ENCODE data around the gene SHISA9.

The SHISA9 gene

DNA sequence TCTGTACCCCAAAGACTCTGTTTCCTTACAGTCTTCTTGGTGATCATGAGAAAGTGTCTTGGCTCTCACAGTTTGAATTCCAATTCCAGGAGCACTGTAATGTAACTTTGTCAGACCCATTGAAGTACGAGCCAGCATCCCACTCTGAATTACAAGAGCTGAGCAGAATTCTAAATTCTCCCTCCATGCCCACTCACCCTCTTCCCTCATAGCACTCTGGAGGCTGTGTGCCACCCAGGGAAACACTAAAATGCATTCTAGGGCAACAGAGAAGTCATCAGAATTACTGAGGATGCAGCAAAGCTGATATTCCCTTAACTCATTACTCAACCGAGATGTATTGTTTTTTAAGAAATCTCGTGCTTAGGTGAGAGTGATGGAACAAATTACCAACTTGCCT is 154.1 kb downstream of the SHISA9 start:
- no peak for TF ChIP-seq TAF1 (IDR thresholded peaks at IDR 0.05; ENCODE audit: borderline replicate concordance, insufficient read depth, low read length)
- no peak for TF ChIP-seq FOXP2 (optimal IDR thresholded peaks at IDR 0.05; ENCODE audit: borderline replicate concordance, extremely low read depth, extremely low read length, insufficient read depth)
- no peak for TF ChIP-seq SIN3A (IDR thresholded peaks at IDR 0.05; ENCODE audit: borderline replicate concordance, insufficient read depth, low read length)
- no peak for TF ChIP-seq POLR2AphosphoS5 (IDR thresholded peaks at IDR 0.05; ENCODE audit: low read depth, low read length)
- TF ChIP-seq, protein P1, sequence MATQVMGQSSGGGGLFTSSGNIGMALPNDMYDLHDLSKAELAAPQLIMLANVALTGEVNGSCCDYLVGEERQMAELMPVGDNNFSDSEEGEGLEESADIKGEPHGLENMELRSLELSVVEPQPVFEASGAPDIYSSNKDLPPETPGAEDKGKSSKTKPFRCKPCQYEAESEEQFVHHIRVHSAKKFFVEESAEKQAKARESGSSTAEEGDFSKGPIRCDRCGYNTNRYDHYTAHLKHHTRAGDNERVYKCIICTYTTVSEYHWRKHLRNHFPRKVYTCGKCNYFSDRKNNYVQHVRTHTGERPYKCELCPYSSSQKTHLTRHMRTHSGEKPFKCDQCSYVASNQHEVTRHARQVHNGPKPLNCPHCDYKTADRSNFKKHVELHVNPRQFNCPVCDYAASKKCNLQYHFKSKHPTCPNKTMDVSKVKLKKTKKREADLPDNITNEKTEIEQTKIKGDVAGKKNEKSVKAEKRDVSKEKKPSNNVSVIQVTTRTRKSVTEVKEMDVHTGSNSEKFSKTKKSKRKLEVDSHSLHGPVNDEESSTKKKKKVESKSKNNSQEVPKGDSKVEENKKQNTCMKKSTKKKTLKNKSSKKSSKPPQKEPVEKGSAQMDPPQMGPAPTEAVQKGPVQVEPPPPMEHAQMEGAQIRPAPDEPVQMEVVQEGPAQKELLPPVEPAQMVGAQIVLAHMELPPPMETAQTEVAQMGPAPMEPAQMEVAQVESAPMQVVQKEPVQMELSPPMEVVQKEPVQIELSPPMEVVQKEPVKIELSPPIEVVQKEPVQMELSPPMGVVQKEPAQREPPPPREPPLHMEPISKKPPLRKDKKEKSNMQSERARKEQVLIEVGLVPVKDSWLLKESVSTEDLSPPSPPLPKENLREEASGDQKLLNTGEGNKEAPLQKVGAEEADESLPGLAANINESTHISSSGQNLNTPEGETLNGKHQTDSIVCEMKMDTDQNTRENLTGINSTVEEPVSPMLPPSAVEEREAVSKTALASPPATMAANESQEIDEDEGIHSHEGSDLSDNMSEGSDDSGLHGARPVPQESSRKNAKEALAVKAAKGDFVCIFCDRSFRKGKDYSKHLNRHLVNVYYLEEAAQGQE (IDR thresholded peaks at IDR 0.05; ENCODE audit: insufficient read depth in 1 of 2, low read depth in 2 of 2, low read length in 2 of 2) = no peak

DNA sequence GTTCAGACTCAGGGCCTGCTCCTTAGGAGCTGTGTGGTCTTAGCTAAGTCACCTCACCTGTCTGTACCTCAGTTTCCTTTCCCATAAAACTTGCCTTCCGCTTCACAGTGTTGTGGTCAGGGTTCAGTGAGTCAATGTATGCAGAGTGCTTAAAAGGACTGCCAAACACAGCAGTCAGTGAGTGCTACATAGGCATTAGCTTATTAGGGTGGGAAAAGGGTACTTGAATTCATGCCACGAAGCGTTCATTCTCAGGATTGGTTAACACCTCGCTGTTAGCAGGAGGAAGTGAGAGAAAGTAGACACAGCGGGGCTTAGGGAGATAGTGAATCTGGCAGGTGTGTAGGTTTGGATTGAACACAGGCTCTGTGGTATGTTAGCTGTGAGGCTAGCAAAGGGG is 155.2 kb downstream of the SHISA9 start:
- TF ChIP-seq POLR2AphosphoS5 (IDR thresholded peaks at IDR 0.05; ENCODE audit: low read depth, low read length) (no peak), SIN3A (IDR thresholded peaks at IDR 0.05; ENCODE audit: borderline replicate concordance, insufficient read depth, low read length) (no peak)

DNA sequence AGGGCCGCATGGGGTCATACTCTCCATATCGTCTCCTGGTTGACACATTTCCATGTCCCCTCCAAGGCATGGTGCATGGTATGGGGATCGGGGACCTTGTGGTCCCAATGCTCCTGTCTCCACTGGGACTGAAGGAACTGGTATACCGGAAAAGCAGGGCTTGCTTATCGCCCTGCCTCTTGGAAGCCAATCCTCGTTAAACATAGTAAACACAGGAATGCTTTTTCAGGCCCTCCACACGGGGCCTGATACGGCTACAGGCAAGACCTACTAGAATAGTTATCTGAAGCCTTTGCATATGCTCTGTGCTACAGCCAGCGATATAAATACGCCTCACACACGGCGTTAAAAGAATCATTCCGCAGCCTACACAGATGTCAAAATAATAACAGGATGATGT is 159.5 kb downstream of the SHISA9 start:
- TF ChIP-seq, protein P1 (IDR thresholded peaks at IDR 0.05; ENCODE audit: insufficient read depth in 1 of 2, low read depth in 2 of 2, low read length in 2 of 2) = no peak
- TF ChIP-seq SIN3A (IDR thresholded peaks at IDR 0.05; ENCODE audit: borderline replicate concordance, insufficient read depth, low read length) (no peak), FOXP2 (optimal IDR thresholded peaks at IDR 0.05; ENCODE audit: borderline replicate concordance, extremely low read depth, extremely low read length, insufficient read depth) (no peak), POLR2AphosphoS5 (IDR thresholded peaks at IDR 0.05; ENCODE audit: low read depth, low read length) (no peak), TAF1 (IDR thresholded peaks at IDR 0.05; ENCODE audit: borderline replicate concordance, insufficient read depth, low read length) (no peak)

DNA sequence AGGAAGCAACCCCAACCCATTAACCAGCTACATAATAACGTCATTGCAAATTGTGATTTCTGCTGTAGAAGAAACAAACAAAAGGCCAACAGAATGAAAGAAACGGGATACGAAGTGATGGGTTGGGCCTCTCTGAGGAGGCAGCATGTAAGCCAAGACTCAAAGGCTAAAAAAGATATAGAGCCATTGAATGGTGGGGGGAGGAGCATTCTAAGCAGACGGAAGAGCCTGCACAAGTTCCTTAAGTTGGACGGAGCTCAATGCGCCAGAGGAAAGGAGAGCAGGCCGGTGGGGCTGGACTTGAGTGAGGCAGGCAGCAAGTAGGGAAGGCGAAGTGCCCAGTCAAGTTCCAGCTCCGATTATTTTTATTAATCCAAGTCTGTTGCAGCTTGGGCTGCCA is 160.3 kb downstream of the SHISA9 start:
- TF ChIP-seq, protein P1 (IDR thresholded peaks at IDR 0.05; ENCODE audit: insufficient read depth in 1 of 2, low read depth in 2 of 2, low read length in 2 of 2) = no peak
- TF ChIP-seq SIN3A (IDR thresholded peaks at IDR 0.05; ENCODE audit: borderline replicate concordance, insufficient read depth, low read length) (no peak), POLR2AphosphoS5 (IDR thresholded peaks at IDR 0.05; ENCODE audit: low read depth, low read length) (no peak), TAF1 (IDR thresholded peaks at IDR 0.05; ENCODE audit: borderline replicate concordance, insufficient read depth, low read length) (no peak), FOXP2 (optimal IDR thresholded peaks at IDR 0.05; ENCODE audit: borderline replicate concordance, extremely low read depth, extremely low read length, insufficient read depth) (no peak)

DNA sequence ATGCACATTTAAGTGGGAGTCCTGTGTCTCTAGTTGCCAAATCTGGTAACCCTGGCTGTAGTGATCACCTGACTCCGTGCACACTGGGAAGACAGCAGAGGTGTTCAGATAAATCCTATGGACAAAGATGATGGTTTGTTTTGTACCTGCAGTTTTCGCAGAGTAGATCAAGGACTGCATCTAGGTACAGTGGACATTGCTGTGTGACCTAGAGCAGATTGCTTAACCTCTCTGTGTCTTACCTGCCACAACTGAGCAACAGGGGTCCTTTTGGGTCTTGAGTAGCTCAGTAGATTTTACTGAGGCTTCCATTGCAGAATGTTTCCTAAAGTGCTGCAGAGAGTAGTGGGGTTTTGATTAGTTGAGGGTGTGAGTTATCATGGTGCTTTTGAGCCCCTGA is 160.8 kb downstream of the SHISA9 start:
- TF ChIP-seq POLR2AphosphoS5 (IDR thresholded peaks at IDR 0.05; ENCODE audit: low read depth, low read length) = no peak
- TF ChIP-seq, protein P1 (IDR thresholded peaks at IDR 0.05; ENCODE audit: insufficient read depth in 1 of 2, low read depth in 2 of 2, low read length in 2 of 2) = no peak
- no peak for TF ChIP-seq SIN3A (IDR thresholded peaks at IDR 0.05; ENCODE audit: borderline replicate concordance, insufficient read depth, low read length)
- no peak for TF ChIP-seq TAF1 (IDR thresholded peaks at IDR 0.05; ENCODE audit: borderline replicate concordance, insufficient read depth, low read length)
- no peak for TF ChIP-seq FOXP2 (optimal IDR thresholded peaks at IDR 0.05; ENCODE audit: borderline replicate concordance, extremely low read depth, extremely low read length, insufficient read depth)
